WTC11 (cell line): ENCODE results near the gene RNF40. TPM values are rescaled to one million over a fixed set of nuclear protein-coding genes. Genes with fewer than 3 reads are reported as not detected.

ENCODE experiments used
- ATAC-seq: fragments of 200-7000 bp; cut with Tn5 transposase; 2 replicates; pipeline ENCODE4 v1.10.0; 2021; ENCODE audit warnings: mild to moderate bottlenecking, moderate library complexity
- CTCF ChIA-PET: fragments of 300-600 bp; sonication (Branson Sonifier 250); formaldehyde crosslinking; loops from one replicate; lab custom pipeline; 2021; ENCODE audit warnings: antibody characterized with exemption; lab: Charles Lee
- POLR2A ChIA-PET: fragments of 350-600 bp; sonication (Branson Sonifier 250); formaldehyde crosslinking; loops from one replicate; lab custom pipeline; 2021; ENCODE audit warnings: antibody characterized with exemption; lab: Charles Lee
- DNase-seq: peaks from one replicate; pipeline ENCODE4 v3.0.0; 2021; ENCODE audit warnings: low spot score
- H3K27ac Mint-ChIP-seq: 2 replicates; pipeline ENCODE4 v1.8.0; 2021; ENCODE audit warnings: mixed read lengths
- H3K27me3 Mint-ChIP-seq: 2 replicates; pipeline ENCODE4 v1.8.0; 2021; ENCODE audit warnings: low read depth, mild to moderate bottlenecking, moderate library complexity, mixed read lengths
- H3K36me3 Mint-ChIP-seq: 2 replicates; pipeline ENCODE4 v1.8.0; 2021; ENCODE audit warnings: mixed read lengths
- H3K4me1 Mint-ChIP-seq: 2 replicates; pipeline ENCODE4 v1.8.0; 2022; ENCODE audit warnings: mixed read lengths
- H3K4me3 Mint-ChIP-seq: 2 replicates; pipeline ENCODE4 v1.8.0; 2021; ENCODE audit warnings: mild to moderate bottlenecking, moderate library complexity, mixed read lengths
- H3K9me3 Mint-ChIP-seq: 2 replicates; pipeline ENCODE4 v1.8.0; 2021; ENCODE audit warnings: mixed read lengths
- ATF1 ChIP-seq: sonication (generic); formaldehyde crosslinking; IDR thresholded peaks from 2 replicates; pipeline ENCODE4 v1.8.1; 2023; ENCODE audit warnings: mild to moderate bottlenecking, moderate library complexity, missing genetic modification reagents
- EMX1 ChIP-seq: fragments of 250-450 bp; sonication (Bioruptor Pico); IDR thresholded peaks from 2 replicates; pipeline ENCODE4 v1.8.0; 2021; ENCODE audit warnings: mild to moderate bottlenecking
- ETV6 ChIP-seq: sonication (generic); formaldehyde crosslinking; IDR thresholded peaks from 2 replicates; pipeline ENCODE4 v1.8.1; 2022; ENCODE audit warnings: mild to moderate bottlenecking, missing genetic modification reagents
- FOXP1 ChIP-seq: sonication (generic); formaldehyde crosslinking; IDR thresholded peaks from 2 replicates; pipeline ENCODE4 v1.8.0; 2022; ENCODE audit warnings: missing genetic modification reagents, mild to moderate bottlenecking, moderate library complexity, borderline replicate concordance
- FOXP4 ChIP-seq: sonication (generic); formaldehyde crosslinking; IDR thresholded peaks from 2 replicates; pipeline ENCODE4 v1.8.0; 2022; ENCODE audit warnings: mild to moderate bottlenecking, missing genetic modification reagents
- GTF2I ChIP-seq: fragments of 250-450 bp; sonication (Bioruptor Pico); conservative IDR thresholded peaks from 2 replicates; pipeline ENCODE4 v1.4.0; 2021; ENCODE audit warnings: mild to moderate bottlenecking
- HMGA2 ChIP-seq: fragments of 250-450 bp; sonication (Bioruptor Pico); IDR thresholded peaks from 2 replicates; pipeline ENCODE4 v1.4.0; 2021; ENCODE audit warnings: mild to moderate bottlenecking, moderate library complexity
- MAX ChIP-seq: sonication (generic); formaldehyde crosslinking; IDR thresholded peaks from 2 replicates; pipeline ENCODE4 v1.8.0; 2022; ENCODE audit warnings: mild to moderate bottlenecking, missing genetic modification reagents
- RELA ChIP-seq: sonication (generic); formaldehyde crosslinking; IDR thresholded peaks from 2 replicates; pipeline ENCODE4 v1.8.1; 2022; ENCODE audit warnings: missing genetic modification reagents, mild to moderate bottlenecking, borderline replicate concordance
- RORB ChIP-seq: fragments of 250-450 bp; sonication (Bioruptor Pico); IDR thresholded peaks from 2 replicates; pipeline ENCODE4 v1.9.0; 2021; ENCODE audit warnings: mild to moderate bottlenecking
- SP1 ChIP-seq: sonication (generic); formaldehyde crosslinking; conservative IDR thresholded peaks from 2 replicates; pipeline ENCODE4 v1.8.1; 2022; ENCODE audit warnings: missing genetic modification reagents
- TCF7 ChIP-seq: sonication (generic); formaldehyde crosslinking; IDR thresholded peaks from 2 replicates; pipeline ENCODE4 v1.8.0; 2022; ENCODE audit warnings: mild to moderate bottlenecking, low read depth, missing genetic modification reagents, moderate library complexity
- TEAD4 ChIP-seq: sonication (generic); formaldehyde crosslinking; IDR thresholded peaks from 2 replicates; pipeline ENCODE4 v1.8.0; 2022; ENCODE audit warnings: mild to moderate bottlenecking, missing genetic modification reagents
- USF1 ChIP-seq: sonication (generic); formaldehyde crosslinking; IDR thresholded peaks from 2 replicates; pipeline ENCODE4 v1.8.0; 2022; ENCODE audit warnings: mild to moderate bottlenecking, missing genetic modification reagents
- ZNF138 ChIP-seq: sonication (generic); formaldehyde crosslinking; conservative IDR thresholded peaks from 2 replicates; pipeline ENCODE4 v1.8.1; 2022; ENCODE audit warnings: mild to moderate bottlenecking, moderate library complexity, missing genetic modification reagents
- ZNF317 ChIP-seq: sonication (generic); formaldehyde crosslinking; IDR thresholded peaks from 2 replicates; pipeline ENCODE4 v1.8.1; 2023; ENCODE audit warnings: low read depth, mild to moderate bottlenecking, moderate library complexity, missing genetic modification reagents, borderline replicate concordance
- ZNF512 ChIP-seq: sonication (generic); formaldehyde crosslinking; IDR thresholded peaks from 2 replicates; pipeline ENCODE4 v1.8.1; 2022; ENCODE audit warnings: missing genetic modification reagents, borderline replicate concordance
- ZNF532 ChIP-seq: fragments of 250-450 bp; sonication (Bioruptor Pico); IDR thresholded peaks from 2 replicates; pipeline ENCODE4 v1.9.0; 2021; ENCODE audit warnings: mild to moderate bottlenecking, borderline replicate concordance
- total RNA-seq: library from RNA; stranded (reverse); gene quantifications from 3 replicates; pipeline ENCODE4 v1.2.3, GENCODE V29; 2021
- TF ChIP-seq, protein P1 (sequence below): sonication (generic); formaldehyde crosslinking; IDR thresholded peaks from 2 replicates; pipeline ENCODE4 v1.8.1; 2023; ENCODE audit warnings: mild to moderate bottlenecking, missing genetic modification reagents, moderate library complexity
- TF ChIP-seq, protein P2 (sequence below): fragments of 250-450 bp; sonication (Bioruptor Pico); IDR thresholded peaks from 2 replicates; pipeline ENCODE4 v1.9.0; 2021; ENCODE audit warnings: mild to moderate bottlenecking
- TF ChIP-seq, protein P3 (sequence below): sonication (generic); formaldehyde crosslinking; IDR thresholded peaks from 2 replicates; pipeline ENCODE4 v1.8.1; 2022; ENCODE audit warnings: low read depth, missing genetic modification reagents, borderline replicate concordance
- TF ChIP-seq, protein P4 (sequence below): sonication (generic); formaldehyde crosslinking; IDR thresholded peaks from 2 replicates; pipeline ENCODE4 v1.8.1; 2023; ENCODE audit warnings: mild to moderate bottlenecking, missing genetic modification reagents

RNF40 gene
- total RNA-seq, 1 experiment from 2014 or later = 77.1 TPM

DNA sequence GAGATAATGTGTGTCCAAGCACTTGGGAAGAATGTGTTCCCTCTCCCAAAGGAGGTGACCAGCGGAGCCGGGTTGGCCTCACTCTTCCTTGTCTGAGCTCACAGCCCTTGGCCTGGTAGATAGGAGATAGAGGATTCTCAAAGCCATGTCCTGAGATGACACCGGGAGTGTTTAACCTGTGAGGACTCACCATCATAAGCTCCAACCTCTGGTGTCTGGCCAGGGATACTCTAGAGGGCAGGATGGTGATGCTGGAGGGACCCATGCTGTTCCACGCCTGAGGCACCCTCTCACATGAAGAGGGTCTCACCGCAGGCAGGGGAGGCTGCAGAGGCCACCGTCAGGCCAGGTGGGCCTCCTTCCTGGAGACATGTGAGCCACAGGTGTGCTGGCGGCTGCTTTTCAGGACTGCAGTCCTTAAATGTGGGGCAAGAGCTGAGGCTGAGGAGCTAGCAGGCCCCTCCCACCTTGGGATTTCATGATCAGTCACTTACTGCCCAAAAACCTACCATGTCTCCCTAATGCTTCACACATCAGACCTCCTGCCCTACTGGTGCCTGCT lies 31.5 kb downstream of the RNF40 start:
- Mint-ChIP-seq H3K9me3 (no peaks in the 10 kb centered on the region), H3K27me3 (peaks cover 32% of the 10 kb centered on the region), H3K4me1 (0 out of 2 replicates have a peak, but pooled peaks cover 4% of the 10 kb centered on the region), H3K4me3 (no peak overlapping the region), H3K27ac (no peak overlapping the region), H3K36me3 (no peaks in the 10 kb centered on the region)
- no peak for ATAC-seq
- ChIA-PET CTCF (interaction anchor here (1.5 kb wide), 2 partner anchors 21 to 52 kb away, joined by 5 to 8 read pairs; no protein-coding TSS in a partner anchor), POLR2A (no interaction called here)
- TF ChIP-seq MAX (CRISPR knock-in tag) (no peak), TEAD4 (CRISPR knock-in tag) (no peak), FOXP1 (no peak), RORB (no peak), TCF7 (CRISPR knock-in tag) (no peak), EMX1 (no peak), ZNF138 (no peak)
- TF ChIP-seq, protein P1, sequence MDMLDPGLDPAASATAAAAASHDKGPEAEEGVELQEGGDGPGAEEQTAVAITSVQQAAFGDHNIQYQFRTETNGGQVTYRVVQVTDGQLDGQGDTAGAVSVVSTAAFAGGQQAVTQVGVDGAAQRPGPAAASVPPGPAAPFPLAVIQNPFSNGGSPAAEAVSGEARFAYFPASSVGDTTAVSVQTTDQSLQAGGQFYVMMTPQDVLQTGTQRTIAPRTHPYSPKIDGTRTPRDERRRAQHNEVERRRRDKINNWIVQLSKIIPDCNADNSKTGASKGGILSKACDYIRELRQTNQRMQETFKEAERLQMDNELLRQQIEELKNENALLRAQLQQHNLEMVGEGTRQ (CRISPR knock-in tag) = no peak
- no peak for DNase-seq

DNA sequence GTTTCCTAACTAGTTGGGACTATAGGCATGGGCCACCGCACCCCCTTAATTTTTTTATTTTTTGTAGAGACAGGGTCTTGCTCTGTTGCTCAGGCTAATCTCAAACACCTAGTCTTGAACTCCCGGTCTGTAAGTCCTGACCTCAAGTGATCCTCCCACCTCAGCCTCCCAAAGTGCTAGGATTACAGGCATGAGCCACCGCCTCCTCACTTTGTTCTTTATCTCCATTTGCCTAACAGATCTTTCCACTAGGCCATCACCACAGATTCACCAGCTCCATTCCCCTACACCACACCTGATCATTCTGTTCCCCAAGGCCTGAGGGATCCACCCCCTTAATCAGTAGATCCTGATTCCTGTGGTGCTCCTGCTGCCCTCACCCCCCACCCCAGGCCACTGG lies 32.5 kb downstream of the RNF40 start:
- Mint-ChIP-seq H3K4me1 (0 out of 2 replicates have a peak, but pooled peaks cover 4% of the 10 kb centered on the region), H3K27ac (no peak overlapping the region), H3K27me3 (peaks cover 32% of the 10 kb centered on the region), H3K9me3 (no peaks in the 10 kb centered on the region), H3K36me3 (no peaks in the 10 kb centered on the region), H3K4me3 (no peak overlapping the region)
- no peak for DNase-seq
- ATAC-seq = no peak
- ChIA-PET POLR2A (interaction anchor here (0.7 kb wide), 1 partner anchor 988 kb away, joined by 7 read pairs; the partner anchor contains the start of gene MAZ), CTCF (interaction anchor here (1.5 kb wide), 1 partner anchor 51 kb away, joined by 5 read pairs; no protein-coding TSS in a partner anchor)
- TF ChIP-seq GTF2I (CRISPR knock-in tag) = no peak
- TF ChIP-seq ATF1 = no peak
- TF ChIP-seq ZNF512 (CRISPR knock-in tag) = no peak
- no peak for TF ChIP-seq RELA (CRISPR knock-in tag)
- no peak for TF ChIP-seq HMGA2 (CRISPR knock-in tag)
- no peak for TF ChIP-seq ZNF317 (CRISPR knock-in tag)
- no peak for TF ChIP-seq ETV6 (CRISPR knock-in tag)
- TF ChIP-seq, protein P2, sequence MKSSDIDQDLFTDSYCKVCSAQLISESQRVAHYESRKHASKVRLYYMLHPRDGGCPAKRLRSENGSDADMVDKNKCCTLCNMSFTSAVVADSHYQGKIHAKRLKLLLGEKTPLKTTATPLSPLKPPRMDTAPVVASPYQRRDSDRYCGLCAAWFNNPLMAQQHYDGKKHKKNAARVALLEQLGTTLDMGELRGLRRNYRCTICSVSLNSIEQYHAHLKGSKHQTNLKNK (CRISPR knock-in tag) = no peak
- TF ChIP-seq SP1 (CRISPR knock-in tag) = no peak
- no peak for TF ChIP-seq FOXP4
- TF ChIP-seq USF1 (CRISPR knock-in tag) = no peak
- TF ChIP-seq, protein P3, sequence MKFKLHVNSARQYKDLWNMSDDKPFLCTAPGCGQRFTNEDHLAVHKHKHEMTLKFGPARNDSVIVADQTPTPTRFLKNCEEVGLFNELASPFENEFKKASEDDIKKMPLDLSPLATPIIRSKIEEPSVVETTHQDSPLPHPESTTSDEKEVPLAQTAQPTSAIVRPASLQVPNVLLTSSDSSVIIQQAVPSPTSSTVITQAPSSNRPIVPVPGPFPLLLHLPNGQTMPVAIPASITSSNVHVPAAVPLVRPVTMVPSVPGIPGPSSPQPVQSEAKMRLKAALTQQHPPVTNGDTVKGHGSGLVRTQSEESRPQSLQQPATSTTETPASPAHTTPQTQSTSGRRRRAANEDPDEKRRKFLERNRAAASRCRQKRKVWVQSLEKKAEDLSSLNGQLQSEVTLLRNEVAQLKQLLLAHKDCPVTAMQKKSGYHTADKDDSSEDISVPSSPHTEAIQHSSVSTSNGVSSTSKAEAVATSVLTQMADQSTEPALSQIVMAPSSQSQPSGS = no peak
- no peak for TF ChIP-seq ZNF532
- TF ChIP-seq, protein P4, sequence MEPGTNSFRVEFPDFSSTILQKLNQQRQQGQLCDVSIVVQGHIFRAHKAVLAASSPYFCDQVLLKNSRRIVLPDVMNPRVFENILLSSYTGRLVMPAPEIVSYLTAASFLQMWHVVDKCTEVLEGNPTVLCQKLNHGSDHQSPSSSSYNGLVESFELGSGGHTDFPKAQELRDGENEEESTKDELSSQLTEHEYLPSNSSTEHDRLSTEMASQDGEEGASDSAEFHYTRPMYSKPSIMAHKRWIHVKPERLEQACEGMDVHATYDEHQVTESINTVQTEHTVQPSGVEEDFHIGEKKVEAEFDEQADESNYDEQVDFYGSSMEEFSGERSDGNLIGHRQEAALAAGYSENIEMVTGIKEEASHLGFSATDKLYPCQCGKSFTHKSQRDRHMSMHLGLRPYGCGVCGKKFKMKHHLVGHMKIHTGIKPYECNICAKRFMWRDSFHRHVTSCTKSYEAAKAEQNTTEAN (CRISPR knock-in tag) = no peak
